ENCODE results near the gene SPTBN1. TPM values are rescaled to one million over a fixed set of nuclear protein-coding genes. Genes with fewer than 3 reads are reported as not detected.

Gene SPTBN1
- total and polyA plus RNA-seq, 2 of the 13 experiments (the other 11 are each of a cell fraction or from before 2014, with no cell fraction given), result 123 to 299 TPM

DNA sequence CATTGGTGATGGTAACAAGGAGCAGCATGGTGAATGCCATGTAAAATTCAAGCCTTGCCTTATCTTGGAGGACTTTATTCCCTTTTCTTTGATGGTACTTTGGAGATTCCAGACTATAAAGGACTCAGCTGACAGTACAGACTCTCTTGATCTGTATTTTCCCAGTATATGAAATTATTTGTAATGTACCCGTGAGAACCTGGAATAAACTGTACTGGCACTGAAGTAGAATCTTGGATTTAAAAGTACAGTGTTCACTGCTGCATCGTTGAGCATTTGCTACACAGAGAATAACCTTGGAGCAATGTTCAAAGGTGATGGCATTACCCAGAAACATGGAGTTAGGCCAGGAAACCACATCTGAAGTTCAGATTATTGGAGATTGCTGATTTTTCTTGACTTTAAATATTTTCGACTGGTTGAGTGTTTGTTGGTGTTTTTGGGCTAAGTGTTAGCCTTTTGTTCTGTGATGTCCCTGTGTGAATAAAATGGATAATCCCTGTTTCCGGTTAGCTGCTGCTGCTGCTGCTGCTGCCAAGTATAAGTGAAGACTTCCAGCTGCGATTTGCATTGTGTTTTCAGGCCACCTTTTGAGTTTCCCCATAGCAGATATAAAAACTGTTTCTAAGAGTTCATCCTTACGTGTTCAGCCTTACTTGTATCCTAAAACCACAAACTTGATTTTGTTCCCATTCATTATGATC lies 122.0 kb downstream of the SPTBN1 start (continued):
- TF ChIP-seq, protein P1, sequence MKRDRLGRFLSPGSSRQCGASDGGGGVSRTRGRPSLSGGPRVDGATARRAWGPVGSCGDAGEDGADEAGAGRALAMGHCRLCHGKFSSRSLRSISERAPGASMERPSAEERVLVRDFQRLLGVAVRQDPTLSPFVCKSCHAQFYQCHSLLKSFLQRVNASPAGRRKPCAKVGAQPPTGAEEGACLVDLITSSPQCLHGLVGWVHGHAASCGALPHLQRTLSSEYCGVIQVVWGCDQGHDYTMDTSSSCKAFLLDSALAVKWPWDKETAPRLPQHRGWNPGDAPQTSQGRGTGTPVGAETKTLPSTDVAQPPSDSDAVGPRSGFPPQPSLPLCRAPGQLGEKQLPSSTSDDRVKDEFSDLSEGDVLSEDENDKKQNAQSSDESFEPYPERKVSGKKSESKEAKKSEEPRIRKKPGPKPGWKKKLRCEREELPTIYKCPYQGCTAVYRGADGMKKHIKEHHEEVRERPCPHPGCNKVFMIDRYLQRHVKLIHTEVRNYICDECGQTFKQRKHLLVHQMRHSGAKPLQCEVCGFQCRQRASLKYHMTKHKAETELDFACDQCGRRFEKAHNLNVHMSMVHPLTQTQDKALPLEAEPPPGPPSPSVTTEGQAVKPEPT (CRISPR knock-in tag; IDR thresholded peaks at IDR 0.05; ENCODE audit: low read depth), result no peak
- TF ChIP-seq, protein P2, sequence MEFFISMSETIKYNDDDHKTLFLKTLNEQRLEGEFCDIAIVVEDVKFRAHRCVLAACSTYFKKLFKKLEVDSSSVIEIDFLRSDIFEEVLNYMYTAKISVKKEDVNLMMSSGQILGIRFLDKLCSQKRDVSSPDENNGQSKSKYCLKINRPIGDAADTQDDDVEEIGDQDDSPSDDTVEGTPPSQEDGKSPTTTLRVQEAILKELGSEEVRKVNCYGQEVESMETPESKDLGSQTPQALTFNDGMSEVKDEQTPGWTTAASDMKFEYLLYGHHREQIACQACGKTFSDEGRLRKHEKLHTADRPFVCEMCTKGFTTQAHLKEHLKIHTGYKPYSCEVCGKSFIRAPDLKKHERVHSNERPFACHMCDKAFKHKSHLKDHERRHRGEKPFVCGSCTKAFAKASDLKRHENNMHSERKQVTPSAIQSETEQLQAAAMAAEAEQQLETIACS (CRISPR knock-in tag; IDR thresholded peaks at IDR 0.05), result no peak
- TF ChIP-seq, protein P3, sequence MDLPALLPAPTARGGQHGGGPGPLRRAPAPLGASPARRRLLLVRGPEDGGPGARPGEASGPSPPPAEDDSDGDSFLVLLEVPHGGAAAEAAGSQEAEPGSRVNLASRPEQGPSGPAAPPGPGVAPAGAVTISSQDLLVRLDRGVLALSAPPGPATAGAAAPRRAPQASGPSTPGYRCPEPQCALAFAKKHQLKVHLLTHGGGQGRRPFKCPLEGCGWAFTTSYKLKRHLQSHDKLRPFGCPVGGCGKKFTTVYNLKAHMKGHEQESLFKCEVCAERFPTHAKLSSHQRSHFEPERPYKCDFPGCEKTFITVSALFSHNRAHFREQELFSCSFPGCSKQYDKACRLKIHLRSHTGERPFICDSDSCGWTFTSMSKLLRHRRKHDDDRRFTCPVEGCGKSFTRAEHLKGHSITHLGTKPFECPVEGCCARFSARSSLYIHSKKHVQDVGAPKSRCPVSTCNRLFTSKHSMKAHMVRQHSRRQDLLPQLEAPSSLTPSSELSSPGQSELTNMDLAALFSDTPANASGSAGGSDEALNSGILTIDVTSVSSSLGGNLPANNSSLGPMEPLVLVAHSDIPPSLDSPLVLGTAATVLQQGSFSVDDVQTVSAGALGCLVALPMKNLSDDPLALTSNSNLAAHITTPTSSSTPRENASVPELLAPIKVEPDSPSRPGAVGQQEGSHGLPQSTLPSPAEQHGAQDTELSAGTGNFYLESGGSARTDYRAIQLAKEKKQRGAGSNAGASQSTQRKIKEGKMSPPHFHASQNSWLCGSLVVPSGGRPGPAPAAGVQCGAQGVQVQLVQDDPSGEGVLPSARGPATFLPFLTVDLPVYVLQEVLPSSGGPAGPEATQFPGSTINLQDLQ (CRISPR knock-in tag; IDR thresholded peaks at IDR 0.05), result no peak
- TF ChIP-seq HNF4G (IDR thresholded peaks at IDR 0.05; ENCODE audit: borderline replicate concordance, low read depth, low read length), result peak; percentile 85
- no peak for TF ChIP-seq HNF4G (CRISPR knock-in tag; IDR thresholded peaks at IDR 0.05; ENCODE audit: borderline replicate concordance, low read depth)
- TF ChIP-seq, protein P4, sequence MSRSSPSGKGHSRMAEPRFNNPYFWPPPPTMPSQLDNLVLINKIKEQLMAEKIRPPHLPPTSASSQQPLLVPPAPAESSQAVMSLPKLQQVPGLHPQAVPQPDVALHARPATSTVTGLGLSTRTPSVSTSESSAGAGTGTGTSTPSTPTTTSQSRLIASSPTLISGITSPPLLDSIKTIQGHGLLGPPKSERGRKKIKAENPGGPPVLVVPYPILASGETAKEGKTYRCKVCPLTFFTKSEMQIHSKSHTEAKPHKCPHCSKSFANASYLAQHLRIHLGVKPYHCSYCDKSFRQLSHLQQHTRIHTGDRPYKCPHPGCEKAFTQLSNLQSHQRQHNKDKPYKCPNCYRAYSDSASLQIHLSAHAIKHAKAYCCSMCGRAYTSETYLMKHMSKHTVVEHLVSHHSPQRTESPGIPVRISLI (CRISPR knock-in tag; IDR thresholded peaks at IDR 0.05; ENCODE audit: borderline replicate concordance), result no peak
- TF ChIP-seq ZNF451 (CRISPR knock-in tag; IDR thresholded peaks at IDR 0.05), result no peak
- no peak for TF ChIP-seq ZNF766 (CRISPR knock-in tag; IDR thresholded peaks at IDR 0.05; ENCODE audit: borderline replicate concordance)
- no peak for TF ChIP-seq SMC3 (IDR thresholded peaks at IDR 0.05; ENCODE audit: low read length)
- TF ChIP-seq, protein P5, sequence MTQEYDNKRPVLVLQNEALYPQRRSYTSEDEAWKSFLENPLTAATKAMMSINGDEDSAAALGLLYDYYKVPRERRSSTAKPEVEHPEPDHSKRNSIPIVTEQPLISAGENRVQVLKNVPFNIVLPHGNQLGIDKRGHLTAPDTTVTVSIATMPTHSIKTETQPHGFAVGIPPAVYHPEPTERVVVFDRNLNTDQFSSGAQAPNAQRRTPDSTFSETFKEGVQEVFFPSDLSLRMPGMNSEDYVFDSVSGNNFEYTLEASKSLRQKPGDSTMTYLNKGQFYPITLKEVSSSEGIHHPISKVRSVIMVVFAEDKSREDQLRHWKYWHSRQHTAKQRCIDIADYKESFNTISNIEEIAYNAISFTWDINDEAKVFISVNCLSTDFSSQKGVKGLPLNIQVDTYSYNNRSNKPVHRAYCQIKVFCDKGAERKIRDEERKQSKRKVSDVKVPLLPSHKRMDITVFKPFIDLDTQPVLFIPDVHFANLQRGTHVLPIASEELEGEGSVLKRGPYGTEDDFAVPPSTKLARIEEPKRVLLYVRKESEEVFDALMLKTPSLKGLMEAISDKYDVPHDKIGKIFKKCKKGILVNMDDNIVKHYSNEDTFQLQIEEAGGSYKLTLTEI (CRISPR knock-in tag; conservative IDR thresholded peaks at IDR 0.05), result no peak
- no peak for TF ChIP-seq IKZF4 (CRISPR knock-in tag; IDR thresholded peaks at IDR 0.05; ENCODE audit: borderline replicate concordance, low read depth, not compliant biosample characterization)
- TF ChIP-seq, protein P6, sequence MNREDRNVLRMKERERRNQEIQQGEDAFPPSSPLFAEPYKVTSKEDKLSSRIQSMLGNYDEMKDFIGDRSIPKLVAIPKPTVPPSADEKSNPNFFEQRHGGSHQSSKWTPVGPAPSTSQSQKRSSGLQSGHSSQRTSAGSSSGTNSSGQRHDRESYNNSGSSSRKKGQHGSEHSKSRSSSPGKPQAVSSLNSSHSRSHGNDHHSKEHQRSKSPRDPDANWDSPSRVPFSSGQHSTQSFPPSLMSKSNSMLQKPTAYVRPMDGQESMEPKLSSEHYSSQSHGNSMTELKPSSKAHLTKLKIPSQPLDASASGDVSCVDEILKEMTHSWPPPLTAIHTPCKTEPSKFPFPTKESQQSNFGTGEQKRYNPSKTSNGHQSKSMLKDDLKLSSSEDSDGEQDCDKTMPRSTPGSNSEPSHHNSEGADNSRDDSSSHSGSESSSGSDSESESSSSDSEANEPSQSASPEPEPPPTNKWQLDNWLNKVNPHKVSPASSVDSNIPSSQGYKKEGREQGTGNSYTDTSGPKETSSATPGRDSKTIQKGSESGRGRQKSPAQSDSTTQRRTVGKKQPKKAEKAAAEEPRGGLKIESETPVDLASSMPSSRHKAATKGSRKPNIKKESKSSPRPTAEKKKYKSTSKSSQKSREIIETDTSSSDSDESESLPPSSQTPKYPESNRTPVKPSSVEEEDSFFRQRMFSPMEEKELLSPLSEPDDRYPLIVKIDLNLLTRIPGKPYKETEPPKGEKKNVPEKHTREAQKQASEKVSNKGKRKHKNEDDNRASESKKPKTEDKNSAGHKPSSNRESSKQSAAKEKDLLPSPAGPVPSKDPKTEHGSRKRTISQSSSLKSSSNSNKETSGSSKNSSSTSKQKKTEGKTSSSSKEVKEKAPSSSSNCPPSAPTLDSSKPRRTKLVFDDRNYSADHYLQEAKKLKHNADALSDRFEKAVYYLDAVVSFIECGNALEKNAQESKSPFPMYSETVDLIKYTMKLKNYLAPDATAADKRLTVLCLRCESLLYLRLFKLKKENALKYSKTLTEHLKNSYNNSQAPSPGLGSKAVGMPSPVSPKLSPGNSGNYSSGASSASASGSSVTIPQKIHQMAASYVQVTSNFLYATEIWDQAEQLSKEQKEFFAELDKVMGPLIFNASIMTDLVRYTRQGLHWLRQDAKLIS (CRISPR knock-in tag; IDR thresholded peaks at IDR 0.05), result 0 out of 2 replicates have a peak, but pooled peaks have one; percentile 26
- no peak for TF ChIP-seq GLI4 (CRISPR knock-in tag; IDR thresholded peaks at IDR 0.05; ENCODE audit: borderline replicate concordance)
- TF ChIP-seq ZNF234 (CRISPR knock-in tag; conservative IDR thresholded peaks at IDR 0.05), result no peak
